ENCODE results near the gene FBXW7. TPM values are rescaled to one million over a fixed set of nuclear protein-coding genes. Genes with fewer than 3 reads are reported as not detected.

The FBXW7 gene
- total and polyA plus RNA-seq, 2 of the 8 experiments (the other 6 are each of a cell fraction or from before 2014, with no cell fraction given), result 6.0 to 26.7 TPM

GRCh38 chr4:152448038-152448707, 87.7 kb downstream of the FBXW7 start (continued):
- no peak for TF ChIP-seq CHD7 (IDR thresholded peaks at IDR 0.05; ENCODE audit: insufficient replicate concordance, low read length)
- no peak for TF ChIP-seq CHD2 (IDR thresholded peaks at IDR 0.05; ENCODE audit: low read length)
- TF ChIP-seq BRCA1 (IDR thresholded peaks at IDR 0.05; ENCODE audit: low read depth, low read length), result no peak
- no peak for TF ChIP-seq PHF8 (conservative IDR thresholded peaks at IDR 0.05; ENCODE audit: low read depth, low read length)
- no peak for TF ChIP-seq RAD21 (IDR thresholded peaks at IDR 0.05 in 1 of 2, conservative IDR thresholded peaks at IDR 0.05 in 1 of 2; ENCODE audit: low read depth in 2 of 2, low read length in 2 of 2)
- no peak for TF ChIP-seq RFX5 (IDR thresholded peaks at IDR 0.05; ENCODE audit: borderline replicate concordance, low read depth, low read length)
- no peak for TF ChIP-seq FOSL1 (IDR thresholded peaks at IDR 0.05; ENCODE audit: insufficient read depth, low read depth, low read length)
- no peak for TF ChIP-seq USF2 (IDR thresholded peaks at IDR 0.05; ENCODE audit: low read length)
- no peak for TF ChIP-seq ZNF274 (IDR thresholded peaks at IDR 0.05; ENCODE audit: borderline replicate concordance, extremely low read depth, low read length)
